Measurements from ENCODE around the gene NCAPD2.
"Not testable (repeated sequence)": the region's sequence is repeated elsewhere in the genome, so short reads cannot be mapped to it uniquely, and the experiment has no call there.

The NCAPD2 gene

DNA sequence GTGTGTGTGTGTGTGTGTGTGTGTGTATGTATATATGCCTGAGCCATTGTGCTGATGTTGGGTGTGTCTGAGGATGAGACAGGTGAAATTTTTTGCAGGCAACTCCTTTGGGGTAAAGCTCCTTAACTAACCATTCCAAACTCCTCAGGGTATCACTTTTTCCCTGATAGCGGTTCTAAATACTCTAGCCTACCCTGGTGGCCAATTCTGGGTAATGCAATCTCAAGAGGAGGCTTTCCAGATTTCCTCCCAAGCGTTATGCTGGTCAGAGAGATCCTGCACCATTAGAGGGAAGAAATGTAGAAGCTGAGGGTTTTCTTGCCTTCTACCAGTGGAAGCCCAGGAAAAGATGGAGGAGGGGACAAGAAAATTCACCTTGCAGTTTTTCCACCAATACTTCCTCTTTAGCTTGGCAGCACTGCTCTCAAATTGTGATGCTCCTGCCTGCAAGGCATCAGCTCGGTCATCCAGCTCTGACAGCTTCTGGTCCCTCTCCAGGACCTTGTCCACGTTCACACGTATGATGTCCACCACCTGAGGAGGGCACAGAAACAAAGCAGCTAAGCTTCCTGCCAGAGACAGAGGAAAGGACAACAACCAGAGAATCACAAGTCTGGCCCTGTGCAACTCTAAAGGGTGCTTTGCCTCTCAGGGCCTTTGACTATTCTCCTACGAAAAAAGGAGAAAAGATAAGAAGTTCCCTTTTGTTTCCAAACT, 28.3 kb upstream of the NCAPD2 start:
- no peak for DNase-seq

DNA sequence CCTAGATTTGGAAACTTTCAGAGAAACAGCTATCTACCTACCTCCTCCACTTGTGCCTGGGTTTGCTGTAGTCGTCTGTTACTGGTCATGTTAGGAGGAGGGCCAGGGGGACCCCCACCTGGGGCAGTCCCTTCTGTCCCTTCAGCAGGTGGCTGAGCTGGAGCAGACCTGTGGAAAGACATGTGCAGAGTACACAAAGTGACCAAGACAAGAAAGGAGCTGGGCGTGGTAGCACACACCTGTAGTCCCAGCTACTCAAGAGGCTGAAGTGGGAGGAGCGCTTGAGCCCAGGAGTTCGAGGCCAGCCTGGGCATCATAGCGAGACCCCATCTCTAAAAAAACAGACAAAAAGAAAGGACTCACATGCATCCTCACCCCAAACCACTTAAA, 27.7 kb upstream of the NCAPD2 start:
- no peak for DNase-seq

GRCh38 chr12:6466751-6467150, 27.2 kb upstream of the NCAPD2 start:
- not testable (repeated sequence) for DNase-seq

GRCh38 chr12:6467571-6468282, 26.2 kb upstream of the NCAPD2 start:
- DNase-seq, result not testable (repeated sequence)

GRCh38 chr12:6468283-6468575, 25.7 kb upstream of the NCAPD2 start:
- no peak for DNase-seq

- DNase-seq, result no peak
Observed at GRCh38 chr12:6469092-6469491, 24.8 kb upstream of the NCAPD2 start.

DNA sequence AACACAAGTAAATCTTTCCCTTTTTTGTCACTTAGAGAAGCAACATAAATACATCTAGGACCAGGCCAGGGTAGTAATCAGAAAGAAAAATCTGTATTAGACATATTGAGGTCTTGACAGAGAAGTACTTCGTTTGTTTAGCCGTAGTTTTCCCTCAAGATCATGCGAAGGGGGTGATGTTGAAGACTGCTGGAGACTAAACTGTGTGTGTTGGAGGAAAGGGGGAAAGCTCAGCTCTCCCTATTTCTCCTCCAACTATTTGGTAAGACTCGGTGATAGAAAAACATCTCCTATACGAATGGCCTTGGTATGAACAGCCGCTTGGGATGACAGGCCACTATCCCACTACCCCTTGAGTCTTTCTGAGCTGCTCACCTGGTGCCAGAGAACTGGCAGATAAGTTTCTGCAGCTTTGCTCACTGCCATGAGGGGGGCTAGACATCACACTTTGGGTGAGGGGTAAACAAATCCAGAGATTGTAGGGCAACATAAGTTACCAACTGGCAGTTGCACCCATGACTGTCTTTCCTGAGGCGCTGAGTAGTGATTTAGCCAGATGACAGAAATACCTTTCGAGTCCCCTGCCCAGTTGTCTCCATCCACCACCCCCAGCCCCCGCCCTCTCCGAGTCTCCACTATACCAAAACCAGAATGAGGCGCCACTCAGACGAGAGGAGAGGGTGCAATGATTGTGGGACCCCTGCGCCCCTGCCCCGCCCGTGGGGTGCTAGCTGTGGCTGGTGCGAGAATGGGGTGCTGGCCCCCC, 24.1 kb upstream of the NCAPD2 start:
- DNase-seq, result no peak

- DNase-seq, result peak; percentile 81
Observed at GRCh38 chr12:6470375-6471163, 23.3 kb upstream of the NCAPD2 start, which contains the start of gene VAMP1. VAMP1 (minus strand) TSS chr12:6470677; CDS start chr12:6470531, 146 bp downstream.

DNA sequence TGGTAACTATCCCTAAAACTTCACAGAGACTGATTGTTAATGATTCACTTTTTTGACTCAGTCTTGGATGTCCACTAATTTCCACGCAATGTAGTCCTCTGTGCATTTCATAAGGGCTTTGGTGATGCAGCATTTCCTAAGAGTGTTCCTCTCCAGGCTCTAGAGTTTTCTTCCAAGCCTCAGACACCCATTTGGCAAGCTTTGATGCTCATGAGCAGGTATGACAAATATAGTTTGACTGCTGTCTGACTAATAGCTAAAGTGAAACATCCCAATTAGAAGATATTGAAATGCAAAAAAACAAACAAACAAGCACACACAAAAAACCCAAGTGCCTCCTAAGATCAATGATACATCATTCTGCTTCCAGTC, 21.9 kb upstream of the NCAPD2 start:
- DNase-seq, result no peak

- DNase-seq, result no peak
Observed at GRCh38 chr12:6472491-6472890, 21.4 kb upstream of the NCAPD2 start.

DNA sequence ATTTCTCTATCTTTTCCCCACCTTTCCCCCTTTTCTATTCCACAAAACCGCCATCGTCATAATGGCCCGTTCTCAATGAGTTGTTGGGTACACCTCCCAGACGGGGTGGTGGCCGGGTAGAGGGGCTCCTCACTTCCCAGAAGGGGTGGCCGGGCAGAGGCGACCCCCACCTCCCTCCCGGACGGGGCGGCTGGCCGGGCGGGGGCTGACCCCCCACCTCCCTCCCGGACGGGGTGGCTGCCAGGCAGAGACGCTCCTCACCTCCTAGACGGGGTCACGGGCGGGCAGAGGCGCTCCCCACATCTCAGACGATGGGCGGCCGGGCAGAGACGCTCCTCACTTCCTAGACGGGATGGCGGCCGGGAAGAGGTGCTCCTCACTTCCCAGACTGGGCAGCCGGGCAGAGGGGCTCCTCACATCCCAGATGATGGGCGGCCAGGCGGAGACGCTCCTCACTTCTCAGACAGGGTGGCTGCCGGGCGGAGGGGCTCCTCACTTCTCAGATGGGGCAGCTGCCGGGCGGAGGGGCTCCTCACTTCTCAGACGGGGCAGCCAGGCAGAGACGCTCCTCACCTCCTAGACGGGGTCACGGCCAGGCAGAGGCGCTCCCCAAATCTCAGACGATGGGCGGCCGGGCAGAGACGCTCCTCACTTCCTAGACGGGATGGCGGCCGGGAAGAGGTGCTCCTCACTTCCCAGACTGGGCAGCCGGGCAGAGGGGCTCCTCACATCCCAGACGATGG, 18.5 kb upstream of the NCAPD2 start:
- not testable (repeated sequence) for DNase-seq

DNA sequence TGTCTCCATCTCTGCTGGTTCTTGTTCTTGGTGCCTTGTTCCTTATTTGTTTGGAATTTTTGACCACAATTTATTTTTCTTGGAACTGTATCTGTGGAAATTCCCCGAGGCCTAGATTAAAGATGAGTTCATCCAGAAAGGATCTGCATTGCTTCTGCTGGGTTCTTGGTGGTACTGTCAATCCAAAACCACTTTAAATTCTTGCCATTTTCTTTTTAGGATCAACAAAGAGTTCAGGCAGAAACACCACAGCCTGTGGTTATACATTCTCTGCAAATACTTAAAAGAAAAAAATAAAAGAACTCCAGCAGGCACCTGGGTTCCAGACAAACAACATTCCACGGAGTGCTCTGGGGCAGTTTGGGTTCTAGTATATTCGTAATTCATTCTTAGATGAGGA, 17.4 kb upstream of the NCAPD2 start:
- DNase-seq, result no peak

DNA sequence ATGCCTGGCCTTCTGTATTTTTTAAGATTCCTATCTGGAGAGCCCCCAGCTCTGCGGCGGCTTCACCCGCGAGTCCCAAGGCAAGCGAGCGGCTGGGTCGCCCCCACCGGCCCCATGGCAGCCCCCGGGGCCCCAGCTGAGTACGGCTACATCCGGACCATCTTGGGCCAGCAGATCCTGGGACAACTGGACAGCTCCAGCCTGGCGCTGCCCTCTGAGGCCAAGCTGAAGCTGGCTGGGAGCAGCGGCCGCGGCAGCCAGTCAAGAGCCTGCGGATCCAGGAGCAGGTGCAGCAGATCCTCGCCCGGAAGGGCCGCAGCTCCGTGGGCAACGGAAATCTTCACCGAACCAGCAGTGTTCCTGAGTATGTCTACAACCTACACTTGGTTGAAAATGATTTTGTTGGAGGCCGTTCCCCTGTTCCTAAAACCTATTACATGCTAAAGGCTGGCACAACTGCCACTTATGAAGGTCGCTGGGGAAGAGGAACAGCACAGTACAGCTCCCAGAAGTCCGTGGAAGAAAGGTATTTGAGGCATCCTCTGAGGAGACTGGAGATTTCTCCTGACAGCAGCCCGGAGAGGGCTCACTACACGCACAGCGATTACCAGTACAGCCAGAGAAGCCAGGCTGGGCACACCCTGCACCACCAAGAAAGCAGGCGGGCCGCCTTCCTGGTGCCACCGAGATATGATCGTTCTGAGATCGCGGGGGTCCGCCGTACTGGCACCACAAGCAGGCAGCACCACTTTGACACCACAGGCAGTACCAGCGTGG, 16.1 kb upstream of the NCAPD2 start:
- DNase-seq, result not testable (repeated sequence)

GRCh38 chr12:6478416-6478815, 15.5 kb upstream of the NCAPD2 start:
- DNase-seq, result no peak

DNA sequence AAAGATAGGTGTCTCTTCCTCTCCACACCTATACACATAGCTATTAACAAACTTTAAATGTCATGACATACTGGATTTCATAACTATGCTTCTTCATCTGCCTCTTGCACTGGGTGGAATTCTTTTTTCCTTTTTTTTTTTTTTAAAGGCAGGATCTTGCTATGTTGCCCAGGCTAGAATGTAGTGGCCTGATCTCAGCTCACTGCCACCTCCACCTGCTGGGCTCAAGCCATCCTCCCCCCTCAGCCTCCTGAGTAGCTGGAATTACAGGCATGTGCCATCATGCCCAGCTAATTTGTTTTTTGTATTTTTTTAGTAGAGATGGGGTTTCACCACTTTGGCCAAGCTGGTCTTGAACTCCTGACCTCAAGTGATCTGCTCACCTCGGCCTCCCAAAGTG, 5.7 kb upstream of the NCAPD2 start:
- DNase-seq, result no peak

DNA sequence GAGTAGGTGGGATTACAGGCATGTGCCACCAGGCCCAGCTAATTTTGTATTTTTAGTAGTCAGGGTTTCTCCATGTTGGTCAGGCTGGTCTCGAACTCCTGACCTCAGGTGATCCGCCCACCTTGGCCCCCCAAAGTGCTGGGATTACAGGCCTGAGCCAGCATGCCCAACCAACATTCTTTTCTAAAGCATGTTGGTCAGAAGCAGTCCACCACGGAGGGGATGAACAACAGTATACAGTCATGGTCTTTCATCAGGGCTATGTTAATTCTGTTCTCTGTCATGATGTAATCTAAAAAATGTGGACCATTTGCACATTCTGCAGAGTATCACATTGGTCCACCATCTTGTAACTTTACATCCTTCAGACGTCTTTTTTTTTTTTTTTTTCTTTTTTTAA, 4.5 kb upstream of the NCAPD2 start:
- no peak for DNase-seq

DNA sequence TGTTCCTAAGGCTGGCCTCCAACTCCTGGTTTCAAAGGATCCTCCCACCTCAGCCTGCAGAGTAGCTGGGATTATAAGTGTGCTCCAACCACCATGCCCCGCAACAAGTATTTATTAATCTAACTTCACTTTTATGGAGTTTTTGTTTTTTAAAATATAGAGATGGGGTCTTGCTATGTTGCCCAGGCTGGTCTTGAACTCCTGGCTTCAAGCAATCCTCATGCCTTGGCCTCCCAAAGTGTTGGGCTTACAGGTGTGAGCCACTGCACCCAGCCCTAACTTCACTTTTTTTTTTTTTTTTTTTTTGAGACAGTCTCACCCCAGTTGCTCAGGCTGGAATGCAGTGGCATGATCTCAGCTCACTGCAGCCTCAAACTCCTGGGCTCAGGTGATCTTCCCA, 3.2 kb upstream of the NCAPD2 start:
- DNase-seq, result not testable (repeated sequence)

GRCh38 chr12:6492838-6493496, 935 bp upstream of the NCAPD2 start, which contains the start of gene MRPL51:
MRPL51 (minus strand) TSS chr12:6493262; CDS start chr12:6493136, 126 bp downstream.
- peak; percentile 49 for DNase-seq

GRCh38 chr12:6494258-6494743, 399 bp downstream of the NCAPD2 start:
- DNase-seq, result no peak

GRCh38 chr12:6494968-6495367, 1.1 kb downstream of the NCAPD2 start:
- DNase-seq, result no peak

- not testable (repeated sequence) for DNase-seq
Observed at GRCh38 chr12:6497291-6497690, 3.4 kb downstream of the NCAPD2 start.
